ENCODE data around the gene PNKD. TPM values are rescaled to one million over a fixed set of nuclear protein-coding genes. Genes with fewer than 3 reads are reported as not detected.

Gene PNKD
- total RNA-seq, 4 donors from 2014 or later, result 20.1 to 35.8 (median 31.9) TPM

DNA sequence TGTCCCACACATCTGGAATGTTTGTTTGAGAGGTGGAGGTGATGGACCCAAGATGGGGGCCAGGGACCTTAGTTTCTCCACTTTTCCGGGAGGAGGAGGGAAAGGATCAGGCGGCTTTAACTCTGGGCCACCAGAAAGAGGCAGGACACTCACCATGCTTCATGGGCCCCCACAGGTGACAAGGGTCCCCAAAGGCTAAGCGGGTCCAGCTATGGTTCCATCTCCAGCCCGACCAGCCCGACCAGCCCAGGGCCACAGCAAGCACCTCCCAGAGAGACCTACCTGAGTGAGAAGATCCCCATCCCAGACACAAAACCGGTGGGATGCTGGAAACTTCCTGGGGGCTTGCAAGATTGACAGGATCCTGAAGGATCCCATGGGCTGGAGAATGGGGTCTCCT is 112.5 kb downstream of the PNKD start:
- ATAC-seq (no peak), DNase-seq (no peak)
- no peaks in the 10 kb centered on the region for H3K9me3 ChIP-seq
- peak overlapping the region in 1 of 4 donors; percentile 0 for H3K27ac ChIP-seq
- H3K4me3 ChIP-seq, result peak overlapping the region in 1 of 4 donors; percentile 17
- H3K4me1 ChIP-seq, result no peaks in the 10 kb centered on the region
- H3K27me3 ChIP-seq, result no peaks in the 10 kb centered on the region
- in situ Hi-C loops (cut with MboI; ENCODE audit: low sequenced_read_pairs in 4 of 4), result loop anchor here in 3 of 4 donors (5.0 to 10.0 kb wide), 2 partner anchors 65 to 78 kb away; no protein-coding TSS in a partner anchor
- no peak for TF ChIP-seq POLR2A (IDR thresholded peaks at IDR 0.05)
- TF ChIP-seq, protein P1, sequence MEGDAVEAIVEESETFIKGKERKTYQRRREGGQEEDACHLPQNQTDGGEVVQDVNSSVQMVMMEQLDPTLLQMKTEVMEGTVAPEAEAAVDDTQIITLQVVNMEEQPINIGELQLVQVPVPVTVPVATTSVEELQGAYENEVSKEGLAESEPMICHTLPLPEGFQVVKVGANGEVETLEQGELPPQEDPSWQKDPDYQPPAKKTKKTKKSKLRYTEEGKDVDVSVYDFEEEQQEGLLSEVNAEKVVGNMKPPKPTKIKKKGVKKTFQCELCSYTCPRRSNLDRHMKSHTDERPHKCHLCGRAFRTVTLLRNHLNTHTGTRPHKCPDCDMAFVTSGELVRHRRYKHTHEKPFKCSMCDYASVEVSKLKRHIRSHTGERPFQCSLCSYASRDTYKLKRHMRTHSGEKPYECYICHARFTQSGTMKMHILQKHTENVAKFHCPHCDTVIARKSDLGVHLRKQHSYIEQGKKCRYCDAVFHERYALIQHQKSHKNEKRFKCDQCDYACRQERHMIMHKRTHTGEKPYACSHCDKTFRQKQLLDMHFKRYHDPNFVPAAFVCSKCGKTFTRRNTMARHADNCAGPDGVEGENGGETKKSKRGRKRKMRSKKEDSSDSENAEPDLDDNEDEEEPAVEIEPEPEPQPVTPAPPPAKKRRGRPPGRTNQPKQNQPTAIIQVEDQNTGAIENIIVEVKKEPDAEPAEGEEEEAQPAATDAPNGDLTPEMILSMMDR (IDR thresholded peaks at IDR 0.05 in 4 of 5, conservative IDR thresholded peaks at IDR 0.05 in 1 of 5), result no peak
- intact Hi-C loops (cut with DNase I; ENCODE audit: low total_unique reads), result no loop called here
- H3K36me3 ChIP-seq, result no peaks in the 10 kb centered on the region

DNA sequence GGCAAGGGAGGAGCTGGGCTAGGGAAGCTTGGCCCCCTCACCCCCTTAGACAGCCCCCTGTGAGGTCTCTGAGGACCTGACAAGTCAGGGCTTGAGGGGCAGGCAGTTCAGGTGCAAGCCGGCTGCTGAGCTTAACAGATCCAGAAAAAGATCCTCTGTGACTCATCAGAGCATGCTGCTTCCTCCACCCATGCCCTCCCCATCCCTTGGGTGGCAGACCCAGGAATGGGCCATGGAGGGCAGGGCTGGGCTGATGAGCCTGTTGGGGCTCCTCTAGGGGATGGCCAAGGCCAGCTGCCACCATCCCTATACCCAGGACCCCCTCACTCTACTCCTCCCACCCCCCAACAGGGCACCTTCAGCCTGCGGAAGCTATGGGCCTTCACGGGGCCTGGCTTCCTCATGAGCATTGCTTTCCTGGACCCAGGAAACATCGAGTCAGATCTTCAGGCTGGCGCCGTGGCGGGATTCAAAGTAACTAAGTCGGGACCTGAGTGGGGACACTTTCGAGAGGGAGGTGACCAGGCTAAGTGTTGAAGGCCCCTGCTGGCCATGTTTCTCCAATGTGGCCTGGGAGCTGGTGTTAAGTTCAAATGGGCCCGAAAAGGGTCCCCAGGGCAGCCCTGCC is 113.7 kb downstream of the PNKD start:
- in situ Hi-C loops (cut with MboI; ENCODE audit: low sequenced_read_pairs in 4 of 4), result loop anchor here in 3 of 4 donors (5.0 to 10.0 kb wide), 2 partner anchors 67 to 79 kb away; no protein-coding TSS in a partner anchor
- no peaks in the 10 kb centered on the region for H3K9me3 ChIP-seq

DNA sequence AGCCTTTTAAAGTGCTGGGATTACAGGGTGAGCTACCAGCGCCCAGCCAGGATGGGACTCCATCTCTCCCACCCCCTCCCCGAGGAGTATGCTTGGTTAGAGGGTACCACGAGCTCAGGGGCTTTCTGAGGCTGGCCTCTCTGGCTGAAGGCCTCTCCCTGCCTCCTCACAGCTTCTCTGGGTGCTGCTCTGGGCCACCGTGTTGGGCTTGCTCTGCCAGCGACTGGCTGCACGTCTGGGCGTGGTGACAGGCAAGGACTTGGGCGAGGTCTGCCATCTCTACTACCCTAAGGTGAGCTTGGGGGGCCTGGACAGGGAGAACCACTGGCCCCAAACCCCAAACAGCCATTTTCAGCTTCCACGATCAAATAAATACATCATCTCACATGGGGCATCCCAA is 114.7 kb downstream of the PNKD start:
- Histone ChIP-seq H3K36me3 (no peaks in the 10 kb centered on the region), H3K27me3 (no peaks in the 10 kb centered on the region), H3K4me3 (no peak overlapping the region), H3K27ac (no peak overlapping the region), H3K9me3 (no peaks in the 10 kb centered on the region), H3K4me1 (no peaks in the 10 kb centered on the region)
- intact Hi-C loops (cut with DNase I; ENCODE audit: low total_unique reads), result no loop called here
- DNase-seq (no peak), ATAC-seq (no peak)
- in situ Hi-C loops (cut with MboI; ENCODE audit: low sequenced_read_pairs in 4 of 4), result loop anchor here (5.0 to 10.0 kb wide), 3 partner anchors 68 to 83 kb away; no protein-coding TSS in a partner anchor
- no peak for TF ChIP-seq POLR2A (IDR thresholded peaks at IDR 0.05)
- TF ChIP-seq, protein P1 (IDR thresholded peaks at IDR 0.05 in 4 of 5, conservative IDR thresholded peaks at IDR 0.05 in 1 of 5), result no peak

More for the DNA sequence above, 113.7 kb downstream of the PNKD start:
- ATAC-seq (no peak), DNase-seq (no peak)
- intact Hi-C loops (cut with DNase I; ENCODE audit: low total_unique reads), result no loop called here
- no peaks in the 10 kb centered on the region for H3K4me1 ChIP-seq
- H3K4me3 ChIP-seq, result no peak overlapping the region
- H3K36me3 ChIP-seq, result no peaks in the 10 kb centered on the region
- no peak overlapping the region for H3K27ac ChIP-seq
- H3K27me3 ChIP-seq, result no peaks in the 10 kb centered on the region
- TF ChIP-seq, protein P1 (IDR thresholded peaks at IDR 0.05 in 4 of 5, conservative IDR thresholded peaks at IDR 0.05 in 1 of 5), result no peak
- no peak for TF ChIP-seq POLR2A (IDR thresholded peaks at IDR 0.05)

DNA sequence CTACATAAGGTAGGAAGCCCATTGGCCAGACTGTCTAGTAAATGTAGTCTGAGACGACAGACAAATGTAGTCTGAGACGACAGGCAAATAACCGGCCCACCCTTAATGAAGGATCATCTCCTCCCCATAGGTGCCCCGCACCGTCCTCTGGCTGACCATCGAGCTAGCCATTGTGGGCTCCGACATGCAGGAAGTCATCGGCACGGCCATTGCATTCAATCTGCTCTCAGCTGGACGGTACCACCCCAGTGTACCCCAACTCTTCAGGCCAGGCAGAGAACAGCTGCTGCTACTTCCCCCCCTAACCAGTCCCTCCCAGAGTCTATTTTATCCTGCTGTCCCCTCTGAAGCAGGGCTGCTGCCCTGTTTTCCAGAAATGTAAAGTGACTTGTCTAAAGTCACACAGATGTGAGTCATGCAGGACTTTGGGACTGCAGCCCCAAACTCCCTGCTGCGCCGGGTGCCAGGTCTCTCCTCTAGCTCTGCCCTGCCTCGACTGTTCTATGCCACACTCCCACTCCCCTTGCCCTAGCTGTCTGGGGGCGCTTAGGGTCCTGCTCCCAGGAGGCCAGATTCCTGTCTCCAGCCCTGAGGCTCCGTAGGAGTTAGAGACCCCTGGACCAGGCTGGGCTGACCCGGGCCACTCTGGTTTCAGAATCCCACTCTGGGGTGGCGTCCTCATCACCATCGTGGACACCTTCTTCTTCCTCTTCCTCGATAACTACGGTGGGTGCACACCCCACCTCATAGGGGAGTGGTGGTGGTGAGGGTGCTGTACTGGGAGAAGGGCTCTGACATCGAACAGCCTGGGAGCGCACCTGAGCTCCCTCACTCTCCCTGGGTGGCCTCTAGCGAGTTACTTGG is 116.4 kb downstream of the PNKD start:
- Histone ChIP-seq H3K27ac (peak overlapping the region in 1 of 4 donors; percentile 31), H3K9me3 (no peaks in the 10 kb centered on the region), H3K27me3 (no peaks in the 10 kb centered on the region), H3K4me3 (peak overlapping the region in 1 of 4 donors; percentile 50), H3K4me1 (no peaks in the 10 kb centered on the region), H3K36me3 (no peaks in the 10 kb centered on the region)
- no peak for TF ChIP-seq POLR2A (IDR thresholded peaks at IDR 0.05)
- TF ChIP-seq, protein P1 (IDR thresholded peaks at IDR 0.05 in 4 of 5, conservative IDR thresholded peaks at IDR 0.05 in 1 of 5), result no peak
- DNase-seq, result no peak
- intact Hi-C loops (cut with DNase I; ENCODE audit: low total_unique reads) (no loop called here), in situ Hi-C loops (cut with MboI; ENCODE audit: low sequenced_read_pairs in 4 of 4) (loop anchor here in 3 of 4 donors (5.0 to 10.0 kb wide), 2 partner anchors 82 to 84 kb away; no protein-coding TSS in a partner anchor)
- no peak for ATAC-seq
